GM18861 (cell line): Measurements from ENCODE around the gene MT1X.
A peak's percentile ranks its signal among the peaks of the same experiment; 100 is the strongest.

ENCODE experiments used
- ATAC-seq: cut with Tn5 transposase; IDR thresholded peaks from one replicate; pipeline ENCODE4 v1.9.1; 2021; ENCODE audit not compliant: unreplicated experiment

MT1X gene

DNA sequence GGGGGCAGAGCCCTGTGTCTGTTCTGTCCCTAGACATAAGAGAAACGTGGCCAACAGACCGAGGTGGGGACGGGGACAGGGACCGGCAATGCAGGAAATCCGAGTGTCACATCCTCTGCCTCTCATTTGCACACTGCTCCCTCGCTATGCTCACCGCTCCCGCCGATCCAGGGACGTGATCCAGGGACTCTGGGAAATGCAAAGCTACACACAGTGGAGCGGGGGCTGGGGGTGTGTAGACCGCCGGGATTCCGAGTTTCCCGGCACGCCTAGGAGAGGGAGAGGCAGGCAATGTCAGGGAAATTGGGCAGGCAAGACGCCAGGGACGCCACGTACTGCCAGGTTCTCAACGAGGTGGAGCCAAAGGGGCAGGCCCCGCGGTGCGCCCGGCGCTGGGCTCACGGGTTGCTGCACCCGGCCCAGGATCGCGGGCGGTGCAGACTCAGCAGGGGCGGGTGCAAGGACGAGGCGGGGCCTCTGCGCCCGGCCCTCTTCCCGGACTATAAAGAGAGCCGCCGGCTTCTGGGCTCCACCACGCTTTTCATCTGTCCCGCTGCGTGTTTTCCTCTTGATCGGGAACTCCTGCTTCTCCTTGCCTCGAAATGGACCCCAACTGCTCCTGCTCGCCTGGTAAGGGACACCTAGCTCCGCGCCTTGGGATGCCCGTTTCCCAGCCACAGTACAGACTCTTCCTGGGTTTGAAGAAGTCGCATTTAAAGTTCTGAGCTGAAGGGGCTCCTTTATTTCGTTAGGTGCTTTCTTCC, at the start of gene MT1X:
Gene MT1X (plus strand): TSS at position 532 of the 764 bp plus-strand sequence. CDS start 71 bp downstream, at position 603.
- peak; percentile 96 for ATAC-seq

DNA sequence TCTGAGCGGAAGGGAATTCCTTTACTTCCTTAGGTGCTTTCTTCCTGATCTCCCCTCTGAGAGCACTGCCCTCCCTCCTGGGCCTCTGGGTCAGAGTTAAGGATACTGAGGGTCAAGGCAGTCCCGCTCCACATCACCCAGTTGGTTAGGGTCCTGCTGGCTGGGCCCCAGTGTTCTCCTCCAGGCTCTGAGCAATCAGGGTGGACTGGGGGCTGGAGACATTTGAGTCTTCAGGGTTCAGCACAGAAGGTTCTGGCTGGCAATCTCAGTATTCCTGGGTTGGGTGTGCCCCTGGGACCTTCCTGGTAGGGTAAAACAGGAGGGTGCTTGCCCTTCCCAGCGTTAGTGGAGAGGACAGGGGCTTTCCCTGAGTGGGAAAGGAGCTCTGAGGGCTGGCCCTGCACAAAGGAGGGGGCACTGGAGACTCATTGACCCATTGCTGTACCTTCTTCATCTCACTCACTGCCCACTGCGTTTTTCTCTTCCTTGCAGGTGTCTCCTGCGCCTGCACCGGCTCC, 49.4 kb upstream of the MT1X start:
- no peak for ATAC-seq

- no peak for ATAC-seq
Measured at GRCh38 chr16:56633535-56633934, 48.7 kb upstream of the MT1X start.

DNA sequence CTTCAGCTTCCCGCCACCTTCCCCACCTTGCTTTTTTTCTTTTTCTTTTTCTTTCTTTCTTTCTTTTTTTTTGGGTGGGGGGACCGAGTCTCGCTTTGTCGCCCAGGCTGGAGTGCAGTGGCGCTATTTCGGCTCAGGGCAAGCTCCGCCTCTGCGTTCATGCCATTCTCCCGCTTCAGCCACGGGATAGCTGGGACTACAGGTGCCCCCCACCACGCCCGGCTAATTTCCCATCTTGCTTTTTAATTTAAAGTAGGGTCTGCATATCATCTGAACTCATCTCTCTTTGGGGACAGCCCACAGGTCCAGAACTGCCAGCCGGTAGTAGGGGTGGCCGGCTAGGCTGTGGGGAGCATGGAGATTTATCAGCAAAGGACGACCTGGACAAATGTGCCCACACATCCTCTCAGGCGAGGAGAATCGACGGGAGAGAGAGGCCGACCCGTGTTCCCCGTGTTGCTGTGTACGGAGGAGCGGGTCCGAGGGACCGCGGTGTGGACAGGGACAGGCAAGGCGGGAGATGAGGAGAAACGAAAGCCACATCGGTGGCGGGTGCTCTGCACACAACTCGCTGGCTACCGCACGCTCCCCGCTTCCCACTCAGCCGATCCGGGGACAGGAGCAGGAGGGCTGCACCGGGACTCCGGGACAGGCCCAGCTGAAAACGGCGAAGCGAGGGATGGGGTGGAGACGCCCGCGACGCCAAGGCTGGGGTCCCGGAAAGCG, 47.4 kb upstream of the MT1X start:
- no peak for ATAC-seq

GRCh38 chr16:56635441-56635967, 46.8 kb upstream of the MT1X start:
- ATAC-seq = no peak

- no peak for ATAC-seq
Measured at GRCh38 chr16:56636616-56637413, 45.5 kb upstream of the MT1X start.

DNA sequence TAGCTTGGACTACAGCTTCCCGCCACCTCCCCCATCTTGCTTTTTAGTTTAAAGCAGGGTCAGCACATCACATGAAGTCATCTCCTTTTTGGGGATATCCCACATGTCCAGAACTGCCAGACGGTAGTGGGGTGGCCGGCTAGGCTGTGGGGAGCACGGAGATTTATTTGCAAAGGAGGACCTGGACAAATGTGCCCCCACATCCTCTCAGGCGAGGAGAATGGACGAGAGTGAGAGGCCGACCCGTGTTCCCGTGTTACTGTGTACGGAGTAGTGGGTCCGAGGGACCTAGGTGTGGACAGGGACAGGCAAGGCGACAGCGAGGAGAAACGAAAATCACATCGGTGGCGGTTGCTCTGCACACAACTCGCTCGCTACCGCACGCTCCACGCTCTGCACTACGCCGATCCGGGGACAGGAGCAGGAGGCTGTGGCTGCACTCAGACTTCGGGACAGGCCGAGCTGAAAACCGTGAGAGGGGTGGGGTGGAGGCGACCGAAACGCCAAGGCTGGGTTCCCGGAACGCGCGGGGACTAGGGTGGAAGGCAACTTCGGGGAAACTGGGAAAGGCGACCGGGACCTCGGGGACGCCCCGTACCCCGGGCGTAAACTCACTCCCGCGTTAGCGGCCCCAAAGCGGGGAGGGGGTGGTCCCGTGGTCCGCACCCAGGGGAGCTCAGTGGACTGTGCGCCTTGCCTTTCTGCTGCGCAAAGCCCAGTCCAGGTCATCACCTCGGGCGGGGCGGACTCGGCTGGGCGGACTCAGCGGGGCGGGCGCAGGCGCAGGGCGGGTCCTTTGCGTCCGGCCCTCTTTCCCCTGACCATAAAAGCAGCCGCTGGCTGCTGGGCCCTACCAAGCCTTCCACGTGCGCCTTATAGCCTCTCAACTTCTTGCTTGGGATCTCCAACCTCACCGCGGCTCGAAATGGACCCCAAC, 44.2 kb upstream of the MT1X start, which contains the start of gene MT1A:
Gene MT1A (plus strand): TSS at position 853 of the 937 bp plus-strand sequence. CDS start 73 bp downstream, at position 926.
- no peak for ATAC-seq

DNA sequence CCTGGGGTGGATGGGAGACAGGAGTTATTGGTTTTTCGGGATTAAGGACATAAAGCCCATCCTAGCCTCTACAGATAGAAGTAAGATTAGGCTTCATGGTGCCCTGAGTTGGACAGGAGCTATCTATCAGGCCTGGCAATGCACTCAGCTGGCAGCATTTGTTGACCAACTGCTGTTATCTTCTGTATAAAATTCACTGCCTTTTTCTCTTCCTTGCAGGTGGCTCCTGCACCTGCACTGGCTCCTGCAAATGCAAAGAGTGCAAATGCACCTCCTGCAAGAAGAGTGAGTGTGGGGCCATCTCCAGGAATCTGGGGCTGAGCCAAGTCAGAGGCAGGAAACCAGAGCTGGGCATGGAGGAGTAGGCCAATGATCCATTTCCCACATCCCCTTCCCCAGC, 43.2 kb upstream of the MT1X start:
- no peak for ATAC-seq

DNA sequence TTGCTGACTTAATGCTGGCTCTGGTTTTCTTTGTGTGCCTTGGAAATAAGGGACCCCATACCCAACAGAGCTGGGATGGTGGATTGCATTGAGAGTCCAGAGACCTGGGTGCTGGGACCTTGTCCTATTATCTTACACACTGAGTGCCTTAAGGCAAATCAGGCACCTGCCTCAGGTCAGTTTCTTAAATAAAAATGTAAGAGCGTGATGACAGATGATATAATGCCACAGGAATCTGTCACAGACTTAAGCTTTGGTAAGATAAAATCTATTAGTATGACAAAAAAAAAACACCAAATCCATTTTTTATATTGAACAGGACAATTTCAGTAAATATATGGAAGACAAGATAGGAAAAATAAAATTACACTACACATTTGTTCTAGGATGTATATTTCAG, 42.2 kb upstream of the MT1X start:
- no peak for ATAC-seq

DNA sequence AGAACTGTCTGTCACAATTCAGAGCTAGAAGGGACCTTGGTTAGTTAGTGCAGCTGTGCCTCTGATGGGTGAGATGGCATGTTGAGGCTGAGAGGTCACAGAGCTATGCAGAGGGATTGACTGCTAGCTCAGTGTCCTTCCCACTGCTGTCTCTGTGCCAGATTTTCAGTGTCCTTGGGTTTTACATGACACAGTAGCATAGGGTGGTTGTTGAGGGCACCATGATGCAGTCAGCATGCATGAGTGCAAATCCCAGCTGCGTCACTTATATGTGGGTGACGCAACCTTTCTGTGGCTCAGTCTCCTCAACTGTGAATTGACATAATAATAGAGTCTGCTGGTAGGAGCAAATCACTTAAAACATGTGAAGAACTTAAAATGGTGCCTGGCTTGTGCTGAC, 41.1 kb upstream of the MT1X start:
- no peak for ATAC-seq

DNA sequence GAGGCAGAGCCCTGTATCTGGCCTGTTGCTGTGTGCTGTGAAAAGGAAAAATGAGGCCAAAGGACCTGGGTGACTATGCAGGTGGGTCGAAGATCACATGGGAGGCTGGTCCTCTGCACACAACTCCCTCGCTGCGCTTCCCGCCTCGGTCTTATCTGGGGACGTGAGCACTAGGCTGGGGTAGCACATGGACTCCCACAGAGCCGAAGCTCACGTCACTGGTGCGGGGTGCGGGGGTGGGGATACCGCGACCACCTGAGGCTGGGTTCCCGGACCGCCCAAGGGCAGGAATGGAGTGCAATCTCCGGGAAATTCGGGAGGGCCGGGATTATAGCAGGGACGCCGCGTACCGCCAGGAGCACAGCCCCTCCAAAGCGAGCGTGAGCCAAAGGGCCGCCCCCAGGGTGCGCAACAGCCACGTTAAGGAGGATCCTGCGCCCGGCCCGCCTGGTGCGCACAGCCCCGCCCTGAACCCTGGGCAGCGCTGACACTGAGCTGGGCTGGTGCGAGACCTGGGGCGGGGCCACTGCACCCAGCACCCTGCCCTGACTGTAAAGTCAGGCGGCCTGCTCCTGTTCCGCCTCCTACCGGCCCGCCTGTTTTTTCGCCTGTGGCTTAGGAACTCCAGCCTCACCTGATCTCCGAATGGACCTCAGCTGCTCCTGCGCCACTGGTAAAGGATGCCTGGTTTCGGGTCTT, 39.0 kb upstream of the MT1X start:
- ATAC-seq = peak; percentile 63

DNA sequence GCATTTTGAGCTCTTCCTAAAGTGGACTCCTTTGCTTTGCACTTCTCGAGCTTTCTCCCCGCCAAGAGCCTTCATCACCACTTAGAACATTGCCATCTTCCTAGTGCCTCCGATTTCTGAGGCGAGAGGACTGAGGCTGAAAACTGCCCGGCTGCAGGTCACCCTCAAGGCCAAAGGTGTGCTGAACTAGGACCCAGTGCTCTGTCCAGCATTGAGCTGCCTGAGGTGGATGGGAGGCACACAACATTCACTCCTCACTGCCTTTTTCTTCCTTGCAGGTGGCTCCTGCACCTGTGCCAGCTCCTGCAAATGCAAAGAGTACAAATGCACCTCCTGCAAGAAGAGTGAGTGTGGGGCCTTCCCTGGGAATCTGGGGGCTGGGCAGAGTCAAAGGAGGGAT, 38.4 kb upstream of the MT1X start:
- ATAC-seq = no peak

- ATAC-seq = no peak
Measured at GRCh38 chr16:56645311-56645710, 37.0 kb upstream of the MT1X start.

DNA sequence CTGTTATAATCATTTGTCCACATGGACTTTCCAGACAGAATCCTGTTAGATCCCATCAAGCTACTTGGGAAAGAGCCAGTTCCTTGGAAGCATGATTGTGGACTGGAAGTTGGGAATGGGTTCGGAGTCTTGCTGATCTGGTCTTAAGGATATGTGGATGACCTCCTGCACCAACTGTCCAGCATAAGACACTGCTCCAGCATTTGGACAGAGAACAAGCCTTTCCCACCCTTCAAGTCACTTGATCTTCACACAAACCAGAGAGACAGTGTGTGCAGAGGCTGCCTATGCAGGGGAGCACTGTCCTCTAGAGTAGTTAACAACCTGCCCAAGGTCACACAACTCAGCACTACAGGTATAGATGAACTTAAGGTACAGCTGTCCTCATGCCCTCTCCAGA, 36.4 kb upstream of the MT1X start:
- ATAC-seq = no peak

DNA sequence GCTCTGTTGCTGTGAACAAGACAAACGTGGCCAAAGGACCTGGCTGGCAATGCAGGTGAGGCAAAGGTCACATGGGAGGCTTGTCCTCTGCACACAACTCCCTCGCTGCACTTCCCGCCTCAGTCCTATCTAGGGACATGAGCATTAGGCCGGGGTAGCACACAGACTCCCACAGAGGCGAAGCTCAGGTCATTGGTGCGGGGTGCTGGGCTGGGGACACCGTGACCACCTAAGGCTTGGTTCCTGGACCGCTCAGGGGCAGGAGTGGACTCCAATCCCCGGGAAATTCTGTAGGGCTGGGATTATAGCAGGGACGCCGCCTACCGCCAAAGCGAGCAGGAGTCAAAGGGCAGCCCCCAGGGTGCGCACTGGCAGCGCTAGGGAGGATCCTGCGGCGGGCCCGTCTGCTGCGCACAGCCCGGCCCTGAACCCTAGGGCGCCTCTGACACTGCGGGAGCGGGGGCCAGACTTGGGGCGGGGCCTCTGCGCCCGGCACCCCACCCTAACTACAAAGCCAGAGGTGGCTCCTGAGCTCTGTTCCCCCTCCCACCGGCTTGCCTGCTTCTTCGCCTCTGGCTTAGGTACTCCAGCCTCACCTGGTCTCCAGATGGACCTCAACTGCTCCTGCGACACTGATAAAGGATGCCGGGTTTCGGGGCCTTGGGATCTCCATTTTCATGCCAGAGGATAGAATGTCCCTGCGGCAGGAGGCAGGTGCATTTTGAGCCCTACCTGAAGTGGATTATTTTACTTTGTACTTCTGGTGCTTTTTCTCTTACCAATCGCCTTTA, 34.4 kb upstream of the MT1X start:
- ATAC-seq = no peak

- no peak for ATAC-seq
Measured at GRCh38 chr16:56649271-56649670, 33.0 kb upstream of the MT1X start.

GRCh38 chr16:56649820-56650219, 32.5 kb upstream of the MT1X start:
- ATAC-seq = no peak

DNA sequence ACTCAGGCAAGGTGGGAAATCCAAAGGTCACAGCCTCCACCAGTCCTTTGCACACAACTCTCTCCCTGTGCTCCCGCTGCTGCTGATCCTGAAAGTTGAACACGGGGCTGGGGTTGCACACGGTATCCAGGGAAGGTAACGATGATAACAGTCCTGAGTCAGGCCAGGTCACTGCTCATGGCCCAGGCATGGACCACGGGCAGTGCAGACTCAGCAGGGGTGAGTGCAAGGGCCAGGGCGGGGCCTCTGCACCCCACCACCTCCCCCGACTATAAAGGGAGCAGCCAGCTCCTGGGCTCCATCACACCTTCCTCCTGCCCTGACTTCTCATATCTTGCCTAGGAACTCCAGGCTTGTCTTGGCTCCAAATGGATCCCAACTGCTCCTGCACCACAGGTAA, 30.7 kb upstream of the MT1X start, which contains the start of gene MT1B:
Gene MT1B (plus strand): TSS at position 301 of the 400 bp plus-strand sequence. CDS start 68 bp downstream, at position 369.
- no peak for ATAC-seq
